SK-N-SH treated with all-trans-retinoic acid at 6 μM for 48 hours (cell line): ENCODE data around the gene OPTN.
"Not testable (repeated sequence)": the region's sequence is repeated elsewhere in the genome, so short reads cannot be mapped to it uniquely, and the experiment has no call there.

Experiments used
- ATAC-seq: fragments of 200-7000 bp; cut with Tn5 transposase; 3 replicates; pipeline ENCODE4 v1.9.1; 2020; ENCODE audit warnings: mild to moderate bottlenecking, moderate library complexity
- ARNTL ChIP-seq: fragments of 450-650 bp; formaldehyde crosslinking; IDR thresholded peaks from 2 replicates; pipeline ENCODE4 v1.5.0; 2020; ENCODE audit warnings: low read depth, mild to moderate bottlenecking, moderate library complexity, borderline replicate concordance
- CREB5 ChIP-seq: fragments of 250-450 bp; sonication (Bioruptor Pico); IDR thresholded peaks from 2 replicates; pipeline ENCODE4 v1.5.1; 2020; ENCODE audit warnings: low read depth, mild to moderate bottlenecking, moderate library complexity
- CSDC2 ChIP-seq: fragments of 250-450 bp; sonication (Bioruptor Pico); IDR thresholded peaks from 2 replicates; pipeline ENCODE4 v1.5.0; 2020; ENCODE audit warnings: mild to moderate bottlenecking, moderate library complexity
- CSRNP3 ChIP-seq: fragments of 250-450 bp; sonication (Bioruptor Pico); IDR thresholded peaks from 2 replicates; pipeline ENCODE4 v1.5.1; 2021; ENCODE audit warnings: mild to moderate bottlenecking, moderate library complexity
- GLIS3 ChIP-seq: fragments of 250-450 bp; sonication (Bioruptor Pico); IDR thresholded peaks from 2 replicates; pipeline ENCODE4 v1.5.0; 2020; ENCODE audit warnings: mild to moderate bottlenecking, moderate library complexity
- ISL1 ChIP-seq: fragments of 250-450 bp; sonication (Bioruptor Pico); IDR thresholded peaks from 2 replicates; pipeline ENCODE4 v2.1.2; 2022; ENCODE audit warnings: mild to moderate bottlenecking, moderate library complexity
- OSR1 ChIP-seq: fragments of 250-450 bp; sonication (Bioruptor Pico); IDR thresholded peaks from 2 replicates; pipeline ENCODE4 v1.8.0; 2022; ENCODE audit warnings: moderate library complexity, mild to moderate bottlenecking, inconsistent platforms
- POU6F1 ChIP-seq: fragments of 250-450 bp; sonication (Bioruptor Pico); IDR thresholded peaks from 2 replicates; pipeline ENCODE4 v1.8.0; 2021; ENCODE audit warnings: low read depth, mild to moderate bottlenecking, moderate library complexity, borderline replicate concordance
- PPARA ChIP-seq: fragments of 250-450 bp; sonication (Bioruptor Pico); IDR thresholded peaks from 2 replicates; pipeline ENCODE4 v1.5.0; 2020; ENCODE audit warnings: mild to moderate bottlenecking, borderline replicate concordance
- RARB ChIP-seq: fragments of 250-450 bp; sonication (Bioruptor Pico); IDR thresholded peaks from 2 replicates; pipeline ENCODE4 v1.8.0; 2021; ENCODE audit warnings: mild to moderate bottlenecking, moderate library complexity
- TCF4 ChIP-seq: fragments of 250-450 bp; sonication (Bioruptor Pico); IDR thresholded peaks from 2 replicates; pipeline ENCODE4 v1.8.0; 2021; ENCODE audit warnings: mild to moderate bottlenecking, moderate library complexity, borderline replicate concordance
- TOX ChIP-seq: fragments of 250-450 bp; sonication (Bioruptor Pico); IDR thresholded peaks from 2 replicates; pipeline ENCODE4 v1.8.0; 2021; ENCODE audit warnings: mild to moderate bottlenecking, moderate library complexity, borderline replicate concordance
- ZC3H10 ChIP-seq: fragments of 250-450 bp; sonication (Bioruptor Pico); IDR thresholded peaks from 2 replicates; pipeline ENCODE4 v1.5.1; 2021; ENCODE audit warnings: mild to moderate bottlenecking, moderate library complexity
- ZFP3 ChIP-seq: fragments of 250-450 bp; sonication (Bioruptor Pico); IDR thresholded peaks from 2 replicates; pipeline ENCODE4 v1.5.0; 2020; ENCODE audit warnings: mild to moderate bottlenecking, moderate library complexity
- ZNF565 ChIP-seq: fragments of 450-650 bp; formaldehyde crosslinking; conservative IDR thresholded peaks from 2 replicates; pipeline ENCODE4 v1.5.0; 2020; ENCODE audit warnings: low read depth, mild to moderate bottlenecking, moderate library complexity
- ZNF70 ChIP-seq: fragments of 450-650 bp; formaldehyde crosslinking; IDR thresholded peaks from 2 replicates; pipeline ENCODE4 v1.5.0; 2020; ENCODE audit warnings: mild to moderate bottlenecking, moderate library complexity
- ZNF8 ChIP-seq: fragments of 450-650 bp; formaldehyde crosslinking; IDR thresholded peaks from 2 replicates; pipeline ENCODE4 v1.5.0; 2020; ENCODE audit warnings: mild to moderate bottlenecking, moderate library complexity
- TF ChIP-seq, protein P1 (sequence below): fragments of 250-450 bp; sonication (Bioruptor Pico); IDR thresholded peaks from 2 replicates; pipeline ENCODE4 v1.5.0; 2020; ENCODE audit warnings: mild to moderate bottlenecking, moderate library complexity

The OPTN gene

DNA sequence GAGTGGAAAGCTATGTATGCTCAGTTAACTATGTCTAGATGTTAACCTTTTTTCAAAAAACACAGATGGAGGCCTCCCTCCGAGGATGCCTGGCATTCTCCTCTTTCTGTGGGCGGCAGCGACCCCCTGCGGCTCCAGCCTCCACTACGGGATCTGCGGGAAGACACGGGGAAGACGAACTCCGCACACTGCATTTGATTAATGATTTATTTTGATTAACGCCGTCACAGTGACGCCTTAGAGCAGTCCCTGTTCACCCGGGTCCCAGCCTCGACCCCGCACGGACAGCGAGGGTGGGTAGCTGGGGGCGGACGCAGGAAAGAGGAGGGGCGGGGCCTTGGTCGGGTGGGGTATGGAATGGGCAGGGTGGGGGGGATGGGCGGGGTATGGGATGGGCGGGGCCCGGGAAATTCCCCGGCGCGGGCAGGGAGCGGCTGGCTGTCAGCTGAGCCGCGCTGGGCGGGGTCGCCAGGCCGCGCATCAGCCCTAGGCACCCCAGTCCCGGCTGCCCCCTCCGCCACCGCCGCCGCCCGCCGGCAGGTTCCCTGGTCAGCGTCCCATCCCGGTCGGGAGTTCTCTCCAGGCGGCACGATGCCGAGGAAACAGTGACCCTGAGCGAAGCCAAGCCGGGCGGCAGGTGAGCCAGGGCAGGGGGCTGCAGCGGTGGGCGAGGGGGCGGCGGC is at the start of gene OPTN:
TSS of gene OPTN (plus strand) at position 498 of the 683 bp plus-strand sequence. CDS start 8,960 bp downstream, outside the sequence.
- peak; percentile 82 for ATAC-seq
- TF ChIP-seq OSR1 (CRISPR knock-in tag) (no peak), CREB5 (CRISPR knock-in tag) (no peak), ZNF565 (CRISPR knock-in tag) (no peak)
- TF ChIP-seq, protein P1, sequence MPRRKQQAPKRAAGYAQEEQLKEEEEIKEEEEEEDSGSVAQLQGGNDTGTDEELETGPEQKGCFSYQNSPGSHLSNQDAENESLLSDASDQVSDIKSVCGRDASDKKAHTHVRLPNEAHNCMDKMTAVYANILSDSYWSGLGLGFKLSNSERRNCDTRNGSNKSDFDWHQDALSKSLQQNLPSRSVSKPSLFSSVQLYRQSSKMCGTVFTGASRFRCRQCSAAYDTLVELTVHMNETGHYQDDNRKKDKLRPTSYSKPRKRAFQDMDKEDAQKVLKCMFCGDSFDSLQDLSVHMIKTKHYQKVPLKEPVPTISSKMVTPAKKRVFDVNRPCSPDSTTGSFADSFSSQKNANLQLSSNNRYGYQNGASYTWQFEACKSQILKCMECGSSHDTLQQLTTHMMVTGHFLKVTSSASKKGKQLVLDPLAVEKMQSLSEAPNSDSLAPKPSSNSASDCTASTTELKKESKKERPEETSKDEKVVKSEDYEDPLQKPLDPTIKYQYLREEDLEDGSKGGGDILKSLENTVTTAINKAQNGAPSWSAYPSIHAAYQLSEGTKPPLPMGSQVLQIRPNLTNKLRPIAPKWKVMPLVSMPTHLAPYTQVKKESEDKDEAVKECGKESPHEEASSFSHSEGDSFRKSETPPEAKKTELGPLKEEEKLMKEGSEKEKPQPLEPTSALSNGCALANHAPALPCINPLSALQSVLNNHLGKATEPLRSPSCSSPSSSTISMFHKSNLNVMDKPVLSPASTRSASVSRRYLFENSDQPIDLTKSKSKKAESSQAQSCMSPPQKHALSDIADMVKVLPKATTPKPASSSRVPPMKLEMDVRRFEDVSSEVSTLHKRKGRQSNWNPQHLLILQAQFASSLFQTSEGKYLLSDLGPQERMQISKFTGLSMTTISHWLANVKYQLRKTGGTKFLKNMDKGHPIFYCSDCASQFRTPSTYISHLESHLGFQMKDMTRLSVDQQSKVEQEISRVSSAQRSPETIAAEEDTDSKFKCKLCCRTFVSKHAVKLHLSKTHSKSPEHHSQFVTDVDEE: no peak

- no peak for ATAC-seq
- TF ChIP-seq, protein P1: no peak
- no peak for TF ChIP-seq CSDC2 (CRISPR knock-in tag)
- TF ChIP-seq GLIS3 (CRISPR knock-in tag): no peak
Measured at GRCh38 chr10:13051126-13051694, 48.8 kb upstream of the OPTN start.

DNA sequence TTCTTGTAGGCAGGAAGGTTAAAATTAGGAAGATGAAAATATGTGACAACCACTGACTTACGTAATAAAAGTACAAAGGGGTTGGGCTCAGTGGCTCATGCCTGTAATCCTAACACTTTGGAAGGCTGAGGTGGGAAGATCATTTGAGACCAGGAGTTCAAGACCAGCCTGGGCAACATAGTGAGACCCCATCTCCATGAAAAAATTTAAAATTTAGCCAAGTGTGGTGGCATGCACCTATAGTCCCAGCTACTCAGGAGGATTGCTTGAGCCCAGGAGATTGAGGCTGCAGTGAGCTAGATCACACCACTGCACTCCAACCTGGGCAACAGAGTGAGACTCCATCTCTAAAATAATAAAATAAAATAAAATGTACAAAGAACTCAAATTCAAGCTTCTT is 46.8 kb upstream of the OPTN start:
- not testable (repeated sequence) for ATAC-seq

GRCh38 chr10:13053794-13054462 is 46.0 kb upstream of the OPTN start:
- TF ChIP-seq ZFP3 (no peak), ISL1 (CRISPR knock-in tag) (no peak), CSDC2 (CRISPR knock-in tag) (no peak), GLIS3 (CRISPR knock-in tag) (no peak), ARNTL (no peak)
- ATAC-seq: no peak

GRCh38 chr10:13054844-13055243 is 45.1 kb upstream of the OPTN start:
- no peak for TF ChIP-seq ZFP3
- no peak for TF ChIP-seq PPARA
- no peak for TF ChIP-seq OSR1 (CRISPR knock-in tag)
- TF ChIP-seq TCF4 (CRISPR knock-in tag): no peak
- no peak for ATAC-seq

DNA sequence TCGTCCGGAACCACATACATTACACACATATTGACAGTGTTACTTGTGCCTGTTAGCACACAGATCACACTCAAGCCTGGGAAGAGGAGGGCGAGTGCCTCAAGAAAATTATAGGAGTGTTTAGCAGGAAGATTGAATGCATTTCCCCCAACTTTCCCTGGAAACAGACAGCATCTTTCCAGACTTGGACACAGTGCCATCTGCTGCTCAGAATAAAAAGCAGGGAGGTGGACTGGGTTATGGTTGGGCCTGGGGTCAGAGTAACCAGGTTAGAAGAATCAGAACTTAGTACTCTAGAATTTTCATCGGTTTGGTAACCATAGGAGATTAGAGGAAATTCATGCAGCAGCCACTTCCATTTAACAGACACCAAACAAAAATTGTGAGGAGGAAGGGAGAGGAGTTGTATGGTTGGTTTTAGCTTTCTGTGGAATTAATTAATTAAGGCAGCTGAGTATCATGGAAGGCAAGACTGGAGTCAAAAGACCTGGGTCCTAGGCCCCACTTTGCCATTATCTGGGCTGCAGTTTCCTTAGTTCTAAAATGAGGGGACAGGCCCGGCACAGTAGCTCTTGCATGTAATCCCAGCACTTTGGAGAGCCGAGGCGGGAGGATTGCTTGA is 43.4 kb upstream of the OPTN start:
- ATAC-seq: peak; percentile 67; the same call in 2 of the 3 replicates
- TF ChIP-seq ISL1 (CRISPR knock-in tag): no peak
- TF ChIP-seq ZFP3: no peak
- TF ChIP-seq GLIS3 (CRISPR knock-in tag): no peak
- TF ChIP-seq CREB5 (CRISPR knock-in tag): no peak
- no peak for TF ChIP-seq POU6F1
- TF ChIP-seq TCF4 (CRISPR knock-in tag): no peak
- no peak for TF ChIP-seq ZNF565 (CRISPR knock-in tag)
- TF ChIP-seq ZC3H10 (CRISPR knock-in tag): no peak
- TF ChIP-seq RARB (CRISPR knock-in tag): no peak
- no peak for TF ChIP-seq TOX (CRISPR knock-in tag)
- TF ChIP-seq ZNF70 (CRISPR knock-in tag): no peak
- TF ChIP-seq CSDC2 (CRISPR knock-in tag): no peak
- no peak for TF ChIP-seq CSRNP3 (CRISPR knock-in tag)
- TF ChIP-seq PPARA: no peak
- TF ChIP-seq ZNF8 (CRISPR knock-in tag): no peak
